Ishikawa (cell line): ENCODE measurements around the gene OR2B6.

ENCODE experiments used
- CEBPB ChIP-seq: IDR thresholded peaks from 2 replicates; pipeline ENCODE4 v1.6.1; 2012
- CREB1 ChIP-seq: IDR thresholded peaks from 2 replicates; pipeline ENCODE4 v1.6.1; 2012; ENCODE audit warnings: low read depth
- EGR1 ChIP-seq: IDR thresholded peaks from 2 replicates; pipeline ENCODE4 v1.6.1; 2012
- EP300 ChIP-seq: IDR thresholded peaks from 2 replicates; pipeline ENCODE4 v1.6.1; 2012; ENCODE audit warnings: borderline replicate concordance
- FOXM1 ChIP-seq: IDR thresholded peaks from 2 replicates; pipeline ENCODE4 v1.6.1; 2012; ENCODE audit warnings: low read depth, borderline replicate concordance
- MAX ChIP-seq: IDR thresholded peaks from 2 replicates; pipeline ENCODE4 v1.6.1; 2012
- NFIC ChIP-seq: IDR thresholded peaks from 2 replicates; pipeline ENCODE4 v1.6.1; 2012
- RAD21 ChIP-seq: IDR thresholded peaks from 2 replicates; pipeline ENCODE4 v1.6.1; 2012; ENCODE audit warnings: low read depth
- TAF1 ChIP-seq: IDR thresholded peaks from 2 replicates; pipeline ENCODE4 v1.6.1; 2012; ENCODE audit warnings: low read depth, mild to moderate bottlenecking
- TCF12 ChIP-seq: IDR thresholded peaks from 2 replicates; pipeline ENCODE4 v1.6.1; 2012; ENCODE audit warnings: low read depth
- TEAD4 ChIP-seq: IDR thresholded peaks from 2 replicates; pipeline ENCODE4 v1.6.1; 2012
- USF1 ChIP-seq: IDR thresholded peaks from 2 replicates; pipeline ENCODE4 v1.6.1; 2012
- YY1 ChIP-seq: IDR thresholded peaks from 2 replicates; pipeline ENCODE4 v1.6.1; 2012; ENCODE audit warnings: low read depth
- ZBTB7A ChIP-seq: IDR thresholded peaks from 2 replicates; pipeline ENCODE4 v1.6.1; 2012; ENCODE audit warnings: low read depth
- TF ChIP-seq, protein P1 (sequence below): IDR thresholded peaks from 2 replicates; pipeline ENCODE4 v1.6.1; 2012; ENCODE audit warnings: low read depth, mild to moderate bottlenecking

OR2B6 gene

GRCh38 chr6:27966816-27967426, 9.9 kb downstream of the OR2B6 start:
- TF ChIP-seq, protein P1, sequence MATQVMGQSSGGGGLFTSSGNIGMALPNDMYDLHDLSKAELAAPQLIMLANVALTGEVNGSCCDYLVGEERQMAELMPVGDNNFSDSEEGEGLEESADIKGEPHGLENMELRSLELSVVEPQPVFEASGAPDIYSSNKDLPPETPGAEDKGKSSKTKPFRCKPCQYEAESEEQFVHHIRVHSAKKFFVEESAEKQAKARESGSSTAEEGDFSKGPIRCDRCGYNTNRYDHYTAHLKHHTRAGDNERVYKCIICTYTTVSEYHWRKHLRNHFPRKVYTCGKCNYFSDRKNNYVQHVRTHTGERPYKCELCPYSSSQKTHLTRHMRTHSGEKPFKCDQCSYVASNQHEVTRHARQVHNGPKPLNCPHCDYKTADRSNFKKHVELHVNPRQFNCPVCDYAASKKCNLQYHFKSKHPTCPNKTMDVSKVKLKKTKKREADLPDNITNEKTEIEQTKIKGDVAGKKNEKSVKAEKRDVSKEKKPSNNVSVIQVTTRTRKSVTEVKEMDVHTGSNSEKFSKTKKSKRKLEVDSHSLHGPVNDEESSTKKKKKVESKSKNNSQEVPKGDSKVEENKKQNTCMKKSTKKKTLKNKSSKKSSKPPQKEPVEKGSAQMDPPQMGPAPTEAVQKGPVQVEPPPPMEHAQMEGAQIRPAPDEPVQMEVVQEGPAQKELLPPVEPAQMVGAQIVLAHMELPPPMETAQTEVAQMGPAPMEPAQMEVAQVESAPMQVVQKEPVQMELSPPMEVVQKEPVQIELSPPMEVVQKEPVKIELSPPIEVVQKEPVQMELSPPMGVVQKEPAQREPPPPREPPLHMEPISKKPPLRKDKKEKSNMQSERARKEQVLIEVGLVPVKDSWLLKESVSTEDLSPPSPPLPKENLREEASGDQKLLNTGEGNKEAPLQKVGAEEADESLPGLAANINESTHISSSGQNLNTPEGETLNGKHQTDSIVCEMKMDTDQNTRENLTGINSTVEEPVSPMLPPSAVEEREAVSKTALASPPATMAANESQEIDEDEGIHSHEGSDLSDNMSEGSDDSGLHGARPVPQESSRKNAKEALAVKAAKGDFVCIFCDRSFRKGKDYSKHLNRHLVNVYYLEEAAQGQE: no peak
- no peak for TF ChIP-seq TAF1
- TF ChIP-seq CEBPB: no peak
- no peak for TF ChIP-seq EP300
- no peak for TF ChIP-seq FOXM1
- no peak for TF ChIP-seq MAX
- TF ChIP-seq TEAD4: no peak
- TF ChIP-seq TCF12: no peak
- no peak for TF ChIP-seq ZBTB7A
- TF ChIP-seq NFIC: no peak
- no peak for TF ChIP-seq YY1

GRCh38 chr6:27970444-27970843, 13.4 kb downstream of the OR2B6 start:
- no peak for TF ChIP-seq NFIC
- TF ChIP-seq USF1: no peak
- TF ChIP-seq RAD21: no peak
- TF ChIP-seq CEBPB: no peak
- TF ChIP-seq TCF12: no peak
- no peak for TF ChIP-seq EGR1
- TF ChIP-seq EP300: no peak
- no peak for TF ChIP-seq MAX
- TF ChIP-seq, protein P1: no peak
- TF ChIP-seq YY1: no peak
- no peak for TF ChIP-seq TAF1
- TF ChIP-seq FOXM1: no peak
- TF ChIP-seq CREB1: no peak
- TF ChIP-seq ZBTB7A: no peak
- no peak for TF ChIP-seq TEAD4

GRCh38 chr6:27972750-27973149, 15.7 kb downstream of the OR2B6 start:
- TF ChIP-seq USF1: no peak
- no peak for TF ChIP-seq FOXM1
- no peak for TF ChIP-seq CEBPB
- TF ChIP-seq, protein P1: no peak
- TF ChIP-seq ZBTB7A: no peak
- no peak for TF ChIP-seq TEAD4
- TF ChIP-seq YY1: no peak
- TF ChIP-seq RAD21: no peak
- no peak for TF ChIP-seq MAX
- TF ChIP-seq EP300: no peak
- TF ChIP-seq CREB1: no peak
- TF ChIP-seq TCF12: no peak
- no peak for TF ChIP-seq EGR1
- no peak for TF ChIP-seq TAF1
- TF ChIP-seq NFIC: no peak

DNA sequence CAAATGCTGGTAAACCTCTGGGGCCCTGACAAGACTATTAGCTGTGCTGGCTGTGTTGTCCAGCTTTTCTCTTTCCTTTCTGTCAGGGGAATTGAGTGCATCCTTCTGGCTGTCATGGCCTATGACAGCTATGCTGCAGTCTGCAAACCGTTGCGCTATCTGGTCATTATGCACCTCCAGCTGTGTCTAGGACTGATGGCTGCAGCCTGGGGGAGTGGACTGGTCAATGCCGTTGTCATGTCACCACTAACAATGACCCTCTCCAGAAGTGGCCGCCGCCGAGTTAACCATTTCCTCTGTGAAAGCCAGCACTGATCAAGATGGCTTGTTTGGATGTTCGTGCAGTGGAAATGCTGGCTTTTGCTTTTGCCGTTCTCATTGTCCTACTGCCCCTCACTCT, 20.3 kb downstream of the OR2B6 start:
- no peak for TF ChIP-seq CEBPB
- TF ChIP-seq EP300: no peak
- TF ChIP-seq MAX: no peak
- TF ChIP-seq CREB1: no peak
- no peak for TF ChIP-seq NFIC
- TF ChIP-seq FOXM1: no peak
- no peak for TF ChIP-seq TEAD4
- TF ChIP-seq YY1: no peak
- TF ChIP-seq, protein P1: no peak
- TF ChIP-seq RAD21: no peak
- no peak for TF ChIP-seq EGR1
- no peak for TF ChIP-seq USF1
- TF ChIP-seq ZBTB7A: no peak
- no peak for TF ChIP-seq TAF1
- TF ChIP-seq TCF12: no peak
